Lower leg skin (tissue), 3 donors: ENCODE data around the gene CD63.

Experiments used
- POLR2A ChIP-seq, 2 donors: fragments of 450-650 bp; IDR thresholded peaks; one replicate each; pipeline ENCODE4 v1.6.1; 2016 to 2017; ENCODE audit warnings: antibody characterized with exemption in 2 of 2, mild to moderate bottlenecking in 1 of 2, moderate library complexity in 1 of 2
- TF ChIP-seq, protein P1 (sequence below), 3 donors: fragments of 450-650 bp; IDR thresholded peaks; one replicate each; pipeline ENCODE4 v1.5.1; 2016; ENCODE audit warnings: antibody characterized with exemption in 3 of 3, mild to moderate bottlenecking in 3 of 3, moderate library complexity in 2 of 3

- TF ChIP-seq, protein P1, sequence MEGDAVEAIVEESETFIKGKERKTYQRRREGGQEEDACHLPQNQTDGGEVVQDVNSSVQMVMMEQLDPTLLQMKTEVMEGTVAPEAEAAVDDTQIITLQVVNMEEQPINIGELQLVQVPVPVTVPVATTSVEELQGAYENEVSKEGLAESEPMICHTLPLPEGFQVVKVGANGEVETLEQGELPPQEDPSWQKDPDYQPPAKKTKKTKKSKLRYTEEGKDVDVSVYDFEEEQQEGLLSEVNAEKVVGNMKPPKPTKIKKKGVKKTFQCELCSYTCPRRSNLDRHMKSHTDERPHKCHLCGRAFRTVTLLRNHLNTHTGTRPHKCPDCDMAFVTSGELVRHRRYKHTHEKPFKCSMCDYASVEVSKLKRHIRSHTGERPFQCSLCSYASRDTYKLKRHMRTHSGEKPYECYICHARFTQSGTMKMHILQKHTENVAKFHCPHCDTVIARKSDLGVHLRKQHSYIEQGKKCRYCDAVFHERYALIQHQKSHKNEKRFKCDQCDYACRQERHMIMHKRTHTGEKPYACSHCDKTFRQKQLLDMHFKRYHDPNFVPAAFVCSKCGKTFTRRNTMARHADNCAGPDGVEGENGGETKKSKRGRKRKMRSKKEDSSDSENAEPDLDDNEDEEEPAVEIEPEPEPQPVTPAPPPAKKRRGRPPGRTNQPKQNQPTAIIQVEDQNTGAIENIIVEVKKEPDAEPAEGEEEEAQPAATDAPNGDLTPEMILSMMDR (IDR thresholded peaks at IDR 0.05) = no peak
- no peak for TF ChIP-seq POLR2A (IDR thresholded peaks at IDR 0.05)
These were observed 1.3 kb upstream of the CD63 start for GRCh38 chr12:55729819-55730818.
